CD1c-positive myeloid dendritic cell (primary cell): ENCODE data around the gene KCND2.

ENCODE experiments used
- DNase-seq: peaks from one replicate; pipeline ENCODE4 v3.0.0-alpha.2; 2016; ENCODE audit errors: extremely low spot score

Gene KCND2

DNA sequence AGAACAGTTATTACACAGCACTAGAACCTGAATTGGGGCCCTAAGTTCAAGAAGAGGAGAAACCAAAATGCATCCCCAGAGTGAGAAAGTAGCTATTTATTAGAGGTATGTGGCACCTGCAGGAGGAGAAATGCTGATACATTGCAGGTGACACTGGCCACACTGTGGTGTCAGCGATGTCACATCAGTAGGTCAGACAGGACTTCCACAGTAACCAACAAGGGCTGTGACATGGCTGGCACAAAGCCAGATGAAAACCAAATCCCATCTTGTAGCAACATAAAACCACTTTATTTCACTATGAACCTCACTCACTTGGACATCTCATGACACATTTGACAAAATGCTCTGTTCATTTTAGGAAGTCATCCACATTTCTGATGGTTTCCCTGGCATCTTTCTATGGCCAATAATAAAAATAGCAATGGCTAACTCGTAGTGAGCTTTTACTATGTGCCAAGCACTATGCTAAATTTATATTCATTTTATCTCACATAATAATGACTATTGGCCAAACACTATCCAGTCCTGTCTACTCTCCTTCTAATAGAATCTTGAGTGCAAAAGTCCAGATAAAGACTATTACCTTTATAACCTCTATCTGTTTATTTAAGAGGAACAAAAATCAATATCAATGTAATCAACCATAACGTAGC is 430.7 kb downstream of the KCND2 start:
- DNase-seq: no peak

DNA sequence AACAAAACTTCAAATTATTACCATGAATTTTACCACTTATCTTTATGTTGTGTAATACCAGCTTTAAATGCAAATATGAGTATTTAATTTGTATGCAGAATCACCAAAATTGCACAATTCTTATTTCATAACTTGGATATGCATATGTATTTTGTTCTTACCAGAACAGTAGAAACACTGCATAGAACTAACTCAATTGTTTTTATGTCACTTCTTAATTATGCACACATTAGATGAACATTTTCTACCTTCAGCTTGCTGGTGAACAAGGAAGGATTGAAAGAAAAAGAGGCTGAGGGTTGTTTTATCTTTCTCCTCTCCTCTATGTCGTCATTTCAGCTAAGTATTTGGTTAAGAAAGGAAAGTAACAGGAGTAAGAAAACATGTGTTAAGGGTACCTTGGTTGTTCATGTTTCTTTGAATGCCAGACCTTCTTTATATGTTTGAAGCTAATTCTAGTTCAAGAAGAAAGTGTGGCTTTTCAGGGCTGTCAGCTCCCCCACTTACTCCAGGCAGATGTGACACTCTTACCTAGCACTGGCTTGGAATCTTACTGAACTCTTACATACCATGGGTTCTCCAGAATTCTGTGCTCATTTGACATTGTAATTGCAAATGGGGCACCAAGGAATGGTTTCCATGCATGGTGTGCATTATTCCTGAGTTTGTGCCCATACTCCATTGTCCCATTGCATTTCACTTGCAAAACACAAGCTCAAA is 436.4 kb downstream of the KCND2 start:
- no peak for DNase-seq

DNA sequence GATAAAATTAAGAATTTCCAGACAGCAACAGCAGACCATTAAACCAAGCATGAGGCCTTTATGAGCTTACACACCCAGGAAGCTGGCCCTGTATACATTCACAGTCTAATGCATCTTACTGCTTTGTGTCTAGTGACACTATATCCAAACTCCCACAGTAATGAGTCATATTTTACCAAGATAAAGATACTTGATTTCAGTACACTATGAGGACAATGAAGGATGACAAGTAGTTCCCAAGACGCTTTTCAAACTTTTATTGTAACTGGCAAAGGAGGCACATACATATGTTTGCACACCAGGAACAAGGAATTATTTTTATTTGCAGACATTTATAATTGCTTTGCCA is 437.0 kb downstream of the KCND2 start:
- DNase-seq: no peak

DNA sequence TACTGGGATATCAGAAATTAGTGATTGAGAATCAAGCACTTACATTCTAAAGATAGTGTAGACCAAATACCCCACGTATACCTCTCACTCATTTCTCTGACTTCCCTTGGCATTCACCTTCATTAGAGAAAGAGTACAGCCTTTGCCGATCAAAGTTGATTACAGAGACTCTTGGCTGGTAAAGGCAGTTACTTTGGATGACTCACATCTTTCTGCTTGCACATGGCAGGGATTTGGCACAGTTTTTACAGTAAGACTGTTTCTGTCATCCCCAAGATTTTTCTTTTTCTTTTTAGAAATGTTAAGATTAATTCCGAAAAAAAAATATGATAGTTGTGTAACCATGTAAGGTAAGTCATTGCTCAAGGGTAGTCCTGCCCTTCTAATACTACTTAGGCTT is 442.0 kb downstream of the KCND2 start:
- DNase-seq: no peak

DNA sequence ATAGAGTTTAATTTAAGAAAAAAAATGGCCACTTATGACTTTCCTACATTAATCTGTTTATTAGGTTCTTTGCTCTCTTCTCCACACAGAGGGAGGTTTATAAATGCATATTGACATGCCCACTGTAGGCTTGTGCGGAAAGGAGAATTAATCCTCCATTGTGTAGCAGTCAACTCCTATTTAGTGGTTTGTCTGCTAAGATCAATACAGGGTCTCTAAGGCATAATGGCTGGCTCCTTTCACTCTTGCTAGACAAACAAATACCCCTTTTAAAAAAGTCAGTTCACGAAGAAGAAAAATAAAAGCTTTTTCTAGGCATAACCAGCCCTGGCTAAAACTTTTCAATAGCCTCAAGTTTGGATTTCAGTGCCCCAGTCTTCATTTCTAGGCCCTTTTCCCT is 443.3 kb downstream of the KCND2 start:
- DNase-seq: no peak

DNA sequence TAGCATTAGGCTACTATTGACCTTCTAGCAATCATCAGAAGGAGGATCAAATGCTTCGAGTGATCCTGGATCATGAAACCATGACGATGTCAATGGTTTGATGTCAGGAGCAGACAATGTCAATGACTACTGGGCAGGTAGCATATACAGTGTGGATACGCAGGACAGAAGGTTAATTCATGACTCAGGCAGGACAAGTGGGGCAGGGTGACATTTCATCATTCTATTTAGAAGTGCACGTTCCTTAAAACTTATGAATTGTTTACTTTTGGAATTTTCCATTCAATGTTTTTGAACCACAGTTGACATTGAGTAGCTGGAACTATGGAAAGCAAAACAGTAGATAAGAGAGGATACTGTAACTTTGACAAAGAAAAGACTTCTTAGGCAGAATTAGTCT is 444.2 kb downstream of the KCND2 start:
- DNase-seq: no peak

DNA sequence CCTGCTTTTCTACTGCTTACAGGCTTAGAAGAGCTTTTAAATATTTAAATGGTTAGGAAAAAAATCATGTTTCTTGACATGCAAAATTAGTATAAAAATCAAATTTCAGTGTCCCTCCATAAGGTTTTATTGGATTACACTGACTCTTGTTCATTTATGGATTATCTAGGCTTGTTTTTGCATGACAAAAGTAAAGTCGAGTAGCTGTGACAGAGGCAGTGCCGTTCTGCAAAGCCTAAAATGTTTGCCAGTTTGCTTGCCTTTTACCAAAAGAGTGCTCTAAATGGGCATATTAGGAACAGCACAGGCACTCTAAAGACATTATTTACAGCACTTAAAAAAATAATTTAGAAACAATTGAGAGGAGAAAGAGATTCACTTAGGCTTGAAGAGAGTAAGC is 445.4 kb downstream of the KCND2 start:
- DNase-seq: no peak

DNA sequence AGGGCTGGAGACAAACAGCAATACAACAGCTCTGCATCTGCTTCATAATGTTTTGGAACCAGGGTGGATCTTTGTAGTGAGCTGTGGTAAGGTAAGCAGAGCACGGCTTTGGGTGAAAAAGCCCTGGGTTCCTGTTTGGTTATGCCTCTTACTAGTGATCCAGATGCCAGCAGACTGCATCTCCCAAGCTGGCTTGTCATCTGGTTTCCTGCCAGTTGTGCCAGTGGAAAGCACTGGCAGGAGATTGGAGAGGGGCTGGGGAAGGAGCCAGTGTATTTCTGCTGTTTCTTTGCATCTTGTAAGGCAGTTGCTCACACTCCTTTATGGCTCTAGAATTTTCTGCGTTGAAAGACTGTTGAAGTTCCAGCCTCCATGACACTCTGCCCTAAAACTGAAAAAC is 447.3 kb downstream of the KCND2 start:
- DNase-seq: no peak

DNA sequence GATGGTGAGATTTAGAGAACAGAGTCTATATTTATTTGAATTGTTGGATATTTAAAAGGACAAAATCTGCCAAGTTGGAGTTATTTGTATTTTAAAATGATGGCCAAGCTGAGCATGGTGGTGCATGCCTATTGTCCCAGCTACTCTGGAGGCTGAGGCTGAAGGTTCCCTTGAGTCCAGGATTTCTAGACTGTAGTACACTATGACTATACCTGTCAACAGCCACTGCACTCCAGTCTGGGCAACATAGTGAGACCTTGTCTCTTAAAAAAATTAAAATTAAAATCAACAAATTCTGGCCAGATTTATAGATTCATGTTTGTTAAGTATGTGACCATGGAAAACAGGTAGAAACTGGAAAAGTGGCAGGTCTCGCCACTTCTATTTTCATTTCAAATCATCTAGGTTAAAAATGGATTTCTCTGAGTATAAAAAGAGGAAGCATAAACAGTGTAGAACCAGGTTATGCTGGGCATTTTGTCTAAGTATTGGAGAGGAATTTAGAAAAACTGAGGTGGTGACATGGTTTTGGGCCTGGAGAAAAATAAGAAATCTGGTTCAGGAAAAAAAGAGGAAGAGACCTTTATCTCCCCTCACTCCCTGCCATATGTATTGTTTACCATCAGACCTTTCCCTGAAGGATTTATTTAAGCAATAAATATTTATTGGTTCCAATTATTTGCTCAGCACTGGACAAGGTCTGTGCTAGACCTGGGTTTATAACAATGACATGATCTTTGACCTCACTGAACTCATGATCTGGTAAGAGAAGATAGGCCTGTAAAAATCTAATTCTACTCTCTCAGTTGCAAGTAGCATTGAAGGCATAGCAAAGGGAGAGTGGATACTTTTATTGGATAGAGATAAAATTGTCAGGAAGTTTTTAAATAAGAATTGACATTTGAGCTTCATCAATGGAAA is 450.8 kb downstream of the KCND2 start:
- DNase-seq: no peak

DNA sequence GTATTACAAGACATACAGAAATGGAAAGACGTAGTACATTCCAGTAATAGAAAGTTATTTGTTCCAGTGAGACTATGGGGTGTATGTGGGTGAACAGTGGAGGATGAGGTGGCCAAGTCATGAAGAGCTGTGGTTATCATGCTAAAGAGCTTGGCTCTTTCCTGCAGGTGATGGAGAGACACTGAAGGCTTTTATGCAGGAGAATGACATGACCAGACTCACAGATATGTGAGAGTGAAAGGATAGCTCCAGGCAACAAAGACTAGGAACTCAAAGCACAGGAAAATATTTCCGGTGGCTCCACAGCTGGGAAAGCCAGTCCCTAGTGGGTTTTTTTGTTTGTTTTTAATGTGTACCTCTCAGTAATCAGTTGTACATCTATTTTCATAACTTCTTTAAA is 451.5 kb downstream of the KCND2 start:
- no peak for DNase-seq

DNA sequence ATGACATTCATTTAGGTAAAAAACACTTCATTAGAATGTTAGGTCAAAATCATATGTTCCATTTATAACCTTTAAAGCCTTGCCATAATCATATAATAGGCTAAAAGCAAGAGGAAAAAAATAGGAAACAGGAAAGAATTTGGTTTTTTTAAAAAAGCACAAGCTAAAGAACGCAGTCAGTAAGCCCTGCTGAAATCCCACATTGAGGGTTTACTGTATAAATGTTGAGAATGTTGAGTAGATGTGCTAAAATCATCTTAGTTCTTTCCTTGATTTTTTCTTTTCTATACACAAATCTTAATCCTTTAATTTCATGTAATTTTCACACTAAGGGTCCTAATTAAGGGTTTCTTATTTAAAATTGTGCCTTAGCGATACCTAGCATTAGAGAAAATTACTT is 452.0 kb downstream of the KCND2 start:
- DNase-seq: no peak

DNA sequence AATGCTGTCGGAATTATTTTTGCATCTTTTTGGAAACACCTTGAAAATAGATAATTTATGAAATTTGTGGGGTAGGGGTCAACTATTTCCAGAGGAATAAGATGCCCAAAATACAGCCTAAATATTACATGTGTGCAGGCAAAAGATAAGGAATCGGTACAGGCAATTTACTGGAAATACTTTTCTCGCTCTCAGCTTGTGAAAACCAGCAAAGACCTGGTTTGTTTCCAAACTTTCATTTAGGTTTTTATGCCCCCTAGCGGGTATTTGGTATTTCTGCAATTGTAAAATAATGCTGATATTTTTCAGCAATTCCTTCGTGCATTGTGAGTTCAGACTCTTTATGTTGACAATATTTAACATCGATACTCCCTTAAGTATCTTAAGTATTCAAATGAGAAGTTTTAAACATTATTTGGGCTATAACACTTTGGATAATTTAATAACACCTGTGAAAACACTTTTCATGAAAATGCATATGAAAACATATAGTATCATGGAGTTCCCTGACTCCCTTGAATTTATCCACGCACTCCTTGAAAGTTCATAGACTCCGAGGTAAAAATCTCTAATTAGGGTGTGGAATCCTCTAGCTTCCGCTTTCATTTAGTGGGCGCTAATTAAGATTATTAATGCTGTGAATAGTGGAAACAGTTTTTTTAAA is 452.5 kb downstream of the KCND2 start:
- DNase-seq: peak; percentile 42

DNA sequence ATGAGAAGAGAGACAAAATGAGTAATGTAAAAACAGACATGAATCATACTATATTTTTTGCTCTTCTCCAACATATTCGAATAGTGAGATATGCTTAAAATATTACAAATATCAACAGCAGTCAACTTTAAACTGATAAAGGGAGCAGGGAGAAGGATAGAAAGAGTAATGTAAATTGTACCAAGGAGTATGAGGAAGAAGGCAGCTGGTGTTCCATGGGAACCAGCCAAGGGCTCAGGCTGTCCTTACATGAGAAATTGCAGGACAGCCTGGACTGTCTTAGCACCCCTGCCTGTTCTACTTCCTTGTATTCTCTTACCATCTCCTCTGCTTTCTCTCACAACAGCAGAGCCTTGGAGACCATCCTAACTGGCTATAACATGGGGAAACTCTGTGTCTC is 456.3 kb downstream of the KCND2 start:
- DNase-seq: no peak

DNA sequence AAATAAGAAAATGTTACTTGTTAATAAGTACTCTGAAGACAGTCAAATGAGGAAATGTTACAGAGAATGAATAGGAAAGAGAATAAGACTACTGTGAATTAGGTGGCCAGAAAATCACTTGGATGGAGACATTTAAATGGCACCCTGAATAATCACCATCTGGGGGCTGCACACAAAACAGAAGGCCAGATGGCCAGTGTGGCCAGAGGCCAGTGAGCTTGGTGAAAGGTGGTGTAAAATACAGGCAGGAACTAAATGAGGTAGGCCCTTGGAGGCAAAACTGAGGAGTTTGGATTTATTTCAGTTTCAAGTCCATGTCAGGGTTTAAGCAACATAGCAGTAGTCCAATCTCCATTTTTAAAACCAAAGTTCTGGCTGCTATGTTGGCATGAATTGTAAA is 458.3 kb downstream of the KCND2 start:
- no peak for DNase-seq

DNA sequence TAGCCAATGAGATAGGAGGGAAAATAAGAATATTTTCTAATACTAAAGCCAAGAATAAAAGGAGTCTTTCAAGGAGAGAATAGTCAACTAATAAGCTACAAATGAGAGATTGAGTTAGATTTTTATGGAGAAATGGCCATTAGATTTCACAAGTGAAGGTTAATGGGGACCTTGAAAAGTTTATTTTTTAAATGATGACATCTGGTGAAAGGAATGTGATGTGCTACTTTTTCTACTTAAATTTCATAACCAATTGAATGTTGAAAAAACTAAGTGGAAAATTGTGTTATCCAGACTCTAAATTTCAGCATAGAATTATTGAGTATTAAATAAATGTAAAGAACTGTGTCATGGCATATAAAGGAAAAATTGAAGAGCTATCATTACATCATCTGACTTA is 459.3 kb downstream of the KCND2 start:
- no peak for DNase-seq

DNA sequence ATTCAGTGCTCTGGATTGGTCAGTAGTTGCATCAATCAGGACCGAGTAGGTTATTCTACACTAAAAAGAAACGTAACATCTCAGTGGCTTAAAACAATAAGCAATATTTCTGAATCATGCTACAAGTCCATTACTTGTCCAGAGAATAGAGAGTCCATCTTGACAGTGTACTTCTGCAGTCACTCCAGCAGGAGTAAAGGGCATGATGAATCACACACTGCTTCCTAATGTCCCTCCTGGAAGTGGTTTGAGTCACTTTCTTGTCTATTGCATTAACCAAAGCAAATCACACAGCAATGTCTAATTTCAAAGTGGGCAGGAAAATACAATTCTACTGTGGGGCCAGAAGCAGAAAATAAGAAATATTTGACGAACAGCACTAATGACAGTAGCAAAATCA is 460.2 kb downstream of the KCND2 start:
- no peak for DNase-seq

DNA sequence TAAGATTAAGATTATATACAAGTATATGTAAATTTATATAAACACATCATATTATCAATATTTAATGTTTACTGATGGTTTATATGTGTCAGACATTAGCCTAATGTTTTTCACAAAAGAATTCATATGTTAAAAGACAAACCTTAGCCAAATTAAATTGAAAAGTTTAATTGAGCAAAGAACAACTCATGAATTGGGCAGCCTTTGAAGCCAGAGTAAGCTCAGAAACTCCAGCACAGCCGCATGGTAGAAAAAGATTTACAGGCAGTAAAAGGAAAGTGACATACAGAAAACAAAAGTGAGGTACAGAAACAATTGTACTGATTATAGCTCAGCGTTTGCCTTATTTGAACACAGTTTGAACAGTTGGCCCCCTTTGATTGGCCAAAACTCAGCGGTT is 460.9 kb downstream of the KCND2 start:
- no peak for DNase-seq

DNA sequence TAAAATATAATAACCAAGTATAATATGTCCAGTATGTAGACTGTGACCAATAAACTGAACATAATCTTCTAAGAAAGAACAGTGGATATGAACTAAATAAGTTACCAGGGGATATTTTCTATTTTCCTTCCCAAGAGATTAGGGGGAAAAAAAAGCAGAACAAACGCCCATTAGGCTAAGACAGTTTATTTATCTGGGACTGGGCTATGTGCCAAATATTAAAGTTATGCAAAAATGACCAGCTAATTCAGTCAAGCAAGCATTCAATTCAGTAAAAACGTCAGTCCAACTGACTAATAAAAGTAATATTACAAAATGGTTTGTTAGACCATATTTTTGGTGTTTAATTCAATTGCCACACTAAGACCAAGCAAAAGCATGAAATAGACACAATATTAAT is 462.8 kb downstream of the KCND2 start:
- DNase-seq: no peak

DNA sequence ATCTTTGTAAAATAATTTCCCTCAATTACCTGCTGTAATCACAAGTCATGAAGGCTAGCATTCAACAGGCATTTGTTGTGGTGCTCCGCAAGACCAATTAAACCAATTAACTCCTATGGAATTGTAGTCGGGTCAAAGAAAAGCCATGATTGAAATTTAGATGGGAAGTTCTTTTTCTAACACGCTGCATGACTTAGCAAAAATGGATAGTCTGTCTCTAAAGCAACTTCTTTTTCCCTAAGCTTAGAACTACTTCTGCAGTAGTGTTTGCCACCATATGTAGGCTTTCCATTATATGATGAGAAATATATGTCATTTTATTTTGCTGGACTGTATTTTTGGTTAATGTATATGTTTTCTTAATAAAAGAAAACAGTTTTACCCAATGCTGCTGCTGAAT is 465.8 kb downstream of the KCND2 start:
- DNase-seq: no peak

DNA sequence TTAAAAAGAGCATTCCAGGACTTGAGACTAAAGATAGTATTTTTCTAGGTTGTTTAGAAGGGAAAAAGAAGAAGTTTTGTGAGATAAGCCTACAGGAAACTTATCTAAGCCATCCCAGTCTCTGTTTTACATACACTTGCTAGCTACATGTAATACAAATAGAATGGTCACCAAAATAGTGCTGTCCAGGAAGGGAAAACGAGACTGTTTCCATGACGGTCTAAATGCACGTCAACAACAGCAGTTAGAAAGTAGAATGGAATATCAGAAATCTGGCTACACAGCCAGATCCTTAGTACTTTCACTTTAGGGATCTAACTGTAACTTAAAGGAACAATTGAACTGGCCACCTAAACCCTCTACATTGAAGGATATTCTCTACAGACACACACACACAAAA is 467.4 kb downstream of the KCND2 start:
- no peak for DNase-seq

DNA sequence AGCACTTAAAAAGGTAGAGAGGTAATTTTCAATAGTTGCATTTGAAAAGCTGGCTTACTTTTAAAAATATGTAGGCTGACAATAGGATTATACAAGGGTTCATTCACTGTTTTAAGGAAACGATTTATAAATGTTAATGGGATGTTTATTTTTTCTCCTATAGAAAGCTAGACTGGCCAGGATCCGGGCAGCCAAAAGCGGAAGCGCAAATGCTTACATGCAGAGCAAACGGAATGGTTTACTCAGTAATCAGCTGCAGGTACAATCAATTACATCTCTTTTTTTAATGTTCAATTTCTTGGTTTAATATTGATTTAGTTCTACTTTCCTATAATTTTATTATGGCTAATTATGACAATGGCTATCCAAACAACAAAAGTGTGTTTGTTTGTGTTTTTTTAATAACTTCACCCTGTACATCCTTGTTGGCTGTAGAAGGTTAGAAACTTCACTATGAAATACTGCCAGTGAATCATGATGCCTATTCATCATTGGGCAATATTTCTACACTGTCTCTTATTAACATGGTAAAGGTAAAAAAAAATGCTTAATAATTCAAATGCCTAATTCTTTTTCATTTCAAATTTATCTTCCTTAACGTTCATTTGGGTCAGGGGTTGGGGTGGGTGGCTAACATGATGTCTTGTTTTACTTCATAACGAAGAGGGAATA is 468.5 kb downstream of the KCND2 start:
- no peak for DNase-seq

DNA sequence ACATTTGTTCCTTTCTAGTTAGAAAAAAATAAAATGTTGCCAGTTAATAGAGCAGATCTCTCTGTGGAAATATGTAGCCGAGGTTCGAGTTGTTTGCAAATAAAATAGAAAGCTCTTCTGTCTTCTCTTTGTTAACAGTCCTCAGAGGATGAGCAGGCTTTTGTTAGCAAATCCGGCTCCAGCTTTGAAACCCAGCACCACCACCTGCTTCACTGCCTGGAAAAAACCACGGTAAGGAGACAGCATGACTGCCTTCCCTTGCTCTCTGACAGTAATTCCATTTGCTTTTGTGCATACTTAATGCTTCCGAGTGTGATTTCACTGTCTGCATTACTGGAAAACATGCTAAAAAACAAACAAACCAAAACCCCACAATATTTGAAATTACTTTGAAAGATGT is 469.4 kb downstream of the KCND2 start:
- no peak for DNase-seq
